HG02588 (cell line): ENCODE measurements around the gene ITSN2.
"Not testable (repeated sequence)": the region's sequence is repeated elsewhere in the genome, so short reads cannot be mapped to it uniquely, and the experiment has no call there.

Source experiments
- ATAC-seq: cut with Tn5 transposase; IDR thresholded peaks from one replicate; pipeline ENCODE4 v1.9.1; 2021; ENCODE audit warnings: mild to moderate bottlenecking, moderate library complexity; ENCODE audit not compliant: unreplicated experiment

ITSN2 gene

GRCh38 chr2:24365051-24365450, 4.7 kb upstream of the ITSN2 start:
- no peak for ATAC-seq

- no peak for ATAC-seq
Measured at GRCh38 chr2:24363301-24363700, 3.0 kb upstream of the ITSN2 start.

- no peak for ATAC-seq
Measured at GRCh38 chr2:24362253-24362652, 1.9 kb upstream of the ITSN2 start.

- no peak for ATAC-seq
Measured at GRCh38 chr2:24360963-24361330, 611 bp upstream of the ITSN2 start.

GRCh38 chr2:24359129-24360049, 947 bp downstream of the ITSN2 start:
- ATAC-seq, result peak; percentile 5

GRCh38 chr2:24357767-24358166, 2.6 kb downstream of the ITSN2 start:
- ATAC-seq, result not testable (repeated sequence)

GRCh38 chr2:24357115-24357514, 3.2 kb downstream of the ITSN2 start:
- ATAC-seq, result not testable (repeated sequence)

- no peak for ATAC-seq
Measured at GRCh38 chr2:24354957-24355356, 5.4 kb downstream of the ITSN2 start.

GRCh38 chr2:24354395-24354794, 5.9 kb downstream of the ITSN2 start:
- ATAC-seq, result no peak

- no peak for ATAC-seq
Measured at GRCh38 chr2:24353973-24354372, 6.4 kb downstream of the ITSN2 start.

GRCh38 chr2:24353364-24353763, 7.0 kb downstream of the ITSN2 start:
- ATAC-seq, result no peak

GRCh38 chr2:24352664-24353063, 7.7 kb downstream of the ITSN2 start:
- no peak for ATAC-seq

- no peak for ATAC-seq
Measured at GRCh38 chr2:24351981-24352380, 8.4 kb downstream of the ITSN2 start.

GRCh38 chr2:24351627-24351938, 8.8 kb downstream of the ITSN2 start:
- ATAC-seq, result no peak

GRCh38 chr2:24350826-24351626, 9.3 kb downstream of the ITSN2 start:
- no peak for ATAC-seq

- no peak for ATAC-seq
Measured at GRCh38 chr2:24349097-24349496, 11.2 kb downstream of the ITSN2 start.

- no peak for ATAC-seq
Measured at GRCh38 chr2:24345937-24346336, 14.4 kb downstream of the ITSN2 start.

- no peak for ATAC-seq
Measured at GRCh38 chr2:24343225-24343882, 17.0 kb downstream of the ITSN2 start.

GRCh38 chr2:24342110-24342910, 18.0 kb downstream of the ITSN2 start:
- peak; percentile 51 for ATAC-seq

- no peak for ATAC-seq
Measured at GRCh38 chr2:24339856-24340262, 20.5 kb downstream of the ITSN2 start.

GRCh38 chr2:24339098-24339497, 21.2 kb downstream of the ITSN2 start:
- not testable (repeated sequence) for ATAC-seq
